Measurements from ENCODE around the gene SEMA6D.

SEMA6D gene

DNA sequence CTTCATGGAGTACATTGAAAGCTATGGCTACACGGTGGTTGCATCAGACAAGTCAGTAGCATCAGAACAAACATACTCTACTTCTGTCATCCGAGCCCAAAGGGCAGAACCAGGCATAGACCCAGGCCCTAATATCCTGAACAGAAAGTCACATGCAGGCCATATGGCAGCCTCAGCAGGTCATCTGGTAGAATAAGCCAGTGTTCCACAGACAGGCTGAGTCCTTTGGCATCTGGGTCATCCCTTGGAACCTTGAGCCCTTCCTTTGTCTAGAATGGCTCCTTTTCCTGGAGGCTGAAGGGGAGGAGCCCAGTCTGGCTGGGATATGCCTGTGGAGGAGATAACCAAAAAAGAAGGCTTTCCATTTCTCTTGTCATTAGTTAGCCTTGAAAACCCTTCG lies 29.2 kb downstream of the SEMA6D start:
- ATAC-seq = no peak
- Mint-ChIP-seq H3K4me1 (no peaks in the 10 kb centered on the region), H3K27ac (no peak overlapping the region), H3K4me3 (no peak overlapping the region), H3K27me3 (no peaks in the 10 kb centered on the region), H3K9me3 (no peaks in the 10 kb centered on the region), H3K36me3 (no peaks in the 10 kb centered on the region)

DNA sequence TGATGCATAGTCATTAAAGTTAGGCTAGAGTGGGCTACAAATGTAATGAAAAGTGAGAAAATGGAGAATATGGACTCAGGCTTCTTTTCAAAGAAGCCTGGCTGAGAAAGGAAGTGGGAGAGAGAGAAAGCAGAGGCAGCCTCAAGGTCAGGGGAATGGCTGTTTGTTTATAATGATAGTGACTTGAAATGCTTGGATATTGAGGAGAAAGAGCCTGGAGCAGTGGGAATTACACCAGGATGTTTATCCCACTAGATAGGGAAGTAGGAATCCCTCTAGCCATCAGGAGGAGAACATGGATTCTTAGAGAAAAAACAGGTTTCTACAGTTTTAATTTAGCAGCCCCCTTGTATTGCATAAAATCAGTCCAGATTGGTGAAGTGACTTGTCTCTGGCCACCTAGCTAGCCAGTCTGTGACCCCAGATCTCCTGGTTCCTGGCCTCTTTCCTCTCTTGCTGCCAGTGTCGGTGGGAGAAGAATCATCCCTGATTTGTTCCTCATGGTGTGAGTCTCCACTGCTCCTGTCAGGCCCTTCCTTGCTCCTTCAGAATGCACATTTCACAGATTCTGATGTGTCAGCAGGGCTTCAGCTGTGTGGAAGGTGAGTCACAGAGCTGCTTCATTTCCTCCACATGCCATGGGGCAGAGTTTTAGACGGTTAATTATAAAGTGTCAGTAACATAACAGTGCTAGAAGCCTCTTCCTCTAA lies 32.9 kb downstream of the SEMA6D start:
- ATAC-seq = no peak
- H3K27ac Mint-ChIP-seq = no peak overlapping the region
- H3K36me3 Mint-ChIP-seq = no peaks in the 10 kb centered on the region
- H3K9me3 Mint-ChIP-seq = peaks cover 18% of the 10 kb centered on the region
- no peaks in the 10 kb centered on the region for H3K4me1 Mint-ChIP-seq
- no peak overlapping the region for H3K4me3 Mint-ChIP-seq
- no peaks in the 10 kb centered on the region for H3K27me3 Mint-ChIP-seq

DNA sequence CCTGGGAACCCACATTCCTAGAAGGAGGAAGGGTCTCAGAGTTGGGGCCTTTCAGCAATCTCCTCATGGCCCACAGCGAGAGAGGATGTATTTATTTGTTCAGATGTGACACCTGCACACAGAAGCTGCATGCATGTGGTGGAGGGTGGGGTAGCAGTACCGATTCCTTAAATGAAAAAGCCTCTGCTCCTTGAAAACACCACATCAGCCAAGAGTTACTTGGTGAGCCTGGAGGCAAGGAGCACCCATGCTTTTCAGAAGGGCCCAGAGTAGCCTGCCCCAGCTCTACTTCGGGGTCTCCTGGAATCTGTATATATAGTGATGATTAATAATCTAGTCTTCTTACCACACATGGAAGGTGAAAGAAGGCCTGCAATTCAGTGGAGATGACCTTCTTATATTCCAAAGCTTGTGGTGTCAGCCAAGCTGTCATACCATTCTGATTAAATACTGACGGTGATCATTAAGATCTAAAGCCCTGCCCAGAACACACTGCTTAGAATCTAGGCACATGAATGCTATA lies 33.5 kb downstream of the SEMA6D start:
- Mint-ChIP-seq H3K4me1 (no peaks in the 10 kb centered on the region), H3K27ac (no peak overlapping the region), H3K9me3 (peaks cover 20% of the 10 kb centered on the region), H3K4me3 (no peak overlapping the region), H3K36me3 (no peaks in the 10 kb centered on the region), H3K27me3 (no peaks in the 10 kb centered on the region)
- no peak for ATAC-seq

DNA sequence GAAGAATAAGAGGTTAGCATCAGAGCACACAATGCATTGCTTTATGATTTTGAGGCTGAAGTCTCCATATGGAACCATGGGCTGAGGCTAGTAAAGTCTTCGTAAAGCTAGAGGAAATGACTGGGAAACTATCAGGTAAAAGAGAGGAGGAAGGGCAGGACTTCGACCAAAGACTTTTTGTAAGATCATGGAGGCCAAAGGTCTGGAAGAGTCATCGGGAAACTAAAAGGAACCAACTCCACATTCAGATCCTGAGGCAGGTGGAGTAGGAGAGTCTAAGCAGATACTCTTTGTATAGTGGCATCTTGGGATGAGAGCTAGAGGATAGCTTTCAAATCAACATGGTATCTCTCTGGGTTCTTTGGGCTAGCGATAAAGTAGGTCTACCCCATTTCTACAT lies 36.3 kb downstream of the SEMA6D start:
- Mint-ChIP-seq H3K4me3 (no peak overlapping the region), H3K36me3 (no peaks in the 10 kb centered on the region), H3K4me1 (no peaks in the 10 kb centered on the region), H3K9me3 (peaks cover 20% of the 10 kb centered on the region), H3K27ac (no peak overlapping the region), H3K27me3 (no peaks in the 10 kb centered on the region)
- ATAC-seq = no peak

DNA sequence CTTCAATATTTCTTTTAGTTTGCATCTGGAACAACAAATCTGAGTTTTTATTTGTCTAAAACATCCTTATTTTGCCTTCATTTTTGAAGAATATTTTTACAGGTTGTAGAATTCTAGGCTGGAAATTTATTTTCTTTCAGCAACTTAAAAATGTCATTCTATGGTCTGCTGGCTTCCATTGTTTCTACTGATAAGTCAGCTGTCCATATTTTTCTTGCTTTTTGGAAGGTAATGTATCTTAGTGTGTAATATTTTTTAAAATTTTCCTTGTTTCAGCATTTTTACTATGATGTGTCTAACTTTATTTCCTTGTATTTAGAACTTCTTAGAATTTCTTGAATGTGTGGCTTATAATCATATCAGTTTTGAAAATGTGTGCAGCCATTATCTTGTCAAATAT lies 37.0 kb downstream of the SEMA6D start:
- no peaks in the 10 kb centered on the region for H3K4me1 Mint-ChIP-seq
- no peaks in the 10 kb centered on the region for H3K27me3 Mint-ChIP-seq
- H3K9me3 Mint-ChIP-seq = peaks cover 20% of the 10 kb centered on the region
- H3K4me3 Mint-ChIP-seq = no peak overlapping the region
- no peak overlapping the region for H3K27ac Mint-ChIP-seq
- no peaks in the 10 kb centered on the region for H3K36me3 Mint-ChIP-seq
- ATAC-seq = no peak

DNA sequence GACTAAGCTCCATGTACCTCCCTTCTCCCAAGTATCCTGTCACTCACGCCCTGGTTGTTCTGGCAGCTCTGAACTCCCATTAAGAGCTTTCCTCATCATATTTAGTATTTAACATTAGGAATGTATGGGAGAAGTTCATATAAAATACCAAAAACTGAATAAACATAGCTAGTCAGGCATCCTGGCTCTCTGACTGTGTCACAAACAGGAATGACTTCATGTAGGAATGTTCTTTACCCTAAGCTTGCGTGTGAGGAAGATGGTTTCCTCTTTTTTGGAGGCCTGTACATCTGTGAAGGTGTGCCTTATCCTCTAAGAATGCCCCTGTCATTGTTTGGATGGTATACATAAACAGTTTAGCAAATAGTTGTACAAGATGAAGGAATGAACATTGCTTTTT lies 38.6 kb downstream of the SEMA6D start:
- Mint-ChIP-seq H3K27ac (no peak overlapping the region), H3K9me3 (peaks cover 20% of the 10 kb centered on the region), H3K4me3 (no peak overlapping the region), H3K27me3 (no peaks in the 10 kb centered on the region), H3K4me1 (no peaks in the 10 kb centered on the region), H3K36me3 (no peaks in the 10 kb centered on the region)
- ATAC-seq = no peak

DNA sequence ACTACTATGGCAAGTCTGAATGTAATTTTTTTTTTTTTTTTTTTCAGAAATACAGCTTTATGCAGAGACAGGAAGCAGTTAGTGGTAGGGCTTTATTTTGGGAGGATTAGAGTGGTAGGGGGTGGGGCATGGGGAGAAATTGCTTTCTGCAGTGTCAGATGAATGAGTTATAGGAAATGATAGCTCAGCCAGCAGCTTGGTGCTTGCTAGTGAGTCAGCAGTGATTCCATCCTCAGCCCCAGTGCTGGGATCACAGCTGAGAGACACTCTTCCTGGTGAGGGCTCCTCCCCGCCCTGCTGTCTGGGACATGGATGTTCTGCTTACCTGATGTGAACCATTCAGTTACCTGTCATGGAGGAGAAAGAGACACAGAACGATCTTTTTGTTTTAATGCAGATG lies 39.6 kb downstream of the SEMA6D start:
- Mint-ChIP-seq H3K9me3 (peaks cover 20% of the 10 kb centered on the region), H3K4me3 (no peak overlapping the region), H3K36me3 (no peaks in the 10 kb centered on the region), H3K27me3 (no peaks in the 10 kb centered on the region), H3K4me1 (no peaks in the 10 kb centered on the region), H3K27ac (no peak overlapping the region)
- no peak for ATAC-seq

DNA sequence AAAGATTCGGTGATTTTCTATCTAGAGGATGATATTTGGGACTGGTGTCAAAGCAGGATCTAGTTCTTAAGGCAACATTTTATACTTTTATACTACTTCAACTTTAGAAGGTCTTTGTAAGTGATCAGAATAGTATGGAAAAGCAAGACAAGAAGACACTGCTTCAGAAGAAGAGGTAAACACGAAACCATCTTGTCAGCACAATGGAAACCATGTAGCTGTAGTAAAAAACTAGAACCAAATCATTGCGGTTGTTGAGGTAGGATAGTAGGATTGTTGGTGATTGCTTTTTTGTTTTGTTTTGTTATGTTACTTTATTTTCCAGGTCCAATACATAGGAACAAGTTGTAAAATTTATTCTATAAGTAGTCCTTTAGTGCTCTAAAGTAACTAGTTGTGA lies 40.0 kb downstream of the SEMA6D start:
- no peaks in the 10 kb centered on the region for H3K4me1 Mint-ChIP-seq
- no peak for ATAC-seq
- H3K4me3 Mint-ChIP-seq = no peak overlapping the region
- H3K27ac Mint-ChIP-seq = no peak overlapping the region
- H3K36me3 Mint-ChIP-seq = no peaks in the 10 kb centered on the region
- no peaks in the 10 kb centered on the region for H3K27me3 Mint-ChIP-seq
- peaks cover 16% of the 10 kb centered on the region for H3K9me3 Mint-ChIP-seq

DNA sequence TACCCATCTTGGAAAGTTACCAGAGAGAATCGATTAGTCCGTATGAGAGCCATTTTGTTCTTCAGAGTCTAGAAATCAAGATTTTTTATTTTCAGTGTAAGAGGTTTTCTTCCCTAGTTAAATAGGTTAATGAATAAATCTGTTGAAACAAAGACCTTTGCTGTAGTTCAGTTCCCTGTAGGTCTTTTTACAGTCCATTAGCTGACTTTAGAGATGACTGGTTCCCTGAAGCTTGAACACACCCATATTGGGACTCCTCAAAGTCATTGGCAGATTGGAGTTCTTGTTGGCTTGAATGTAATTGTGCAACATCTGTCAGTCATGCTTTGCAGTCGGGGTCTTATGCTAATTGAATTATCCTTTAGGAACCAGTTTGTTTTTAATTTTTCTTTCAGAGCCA lies 45.3 kb downstream of the SEMA6D start:
- ATAC-seq = no peak

DNA sequence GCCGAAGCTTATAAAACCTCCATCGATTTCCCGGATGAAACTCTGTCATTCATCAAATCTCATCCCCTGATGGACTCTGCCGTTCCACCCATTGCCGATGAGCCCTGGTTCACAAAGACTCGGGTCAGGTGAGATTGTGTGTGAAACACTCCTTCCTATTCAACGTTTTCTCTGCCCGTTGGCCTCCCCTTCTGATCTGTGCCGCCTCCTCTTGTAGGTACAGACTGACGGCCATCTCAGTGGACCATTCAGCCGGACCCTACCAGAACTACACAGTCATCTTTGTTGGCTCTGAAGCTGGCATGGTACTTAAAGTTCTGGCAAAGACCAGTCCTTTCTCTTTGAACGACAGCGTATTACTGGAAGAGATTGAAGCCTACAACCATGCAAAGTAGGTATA lies 47.4 kb downstream of the SEMA6D start:
- H3K27me3 Mint-ChIP-seq = no peaks in the 10 kb centered on the region
- no peaks in the 10 kb centered on the region for H3K9me3 Mint-ChIP-seq
- no peak overlapping the region for H3K4me3 Mint-ChIP-seq
- no peaks in the 10 kb centered on the region for H3K4me1 Mint-ChIP-seq
- ATAC-seq = no peak
- H3K27ac Mint-ChIP-seq = no peak overlapping the region
- no peaks in the 10 kb centered on the region for H3K36me3 Mint-ChIP-seq

More for the DNA sequence above, 45.3 kb downstream of the SEMA6D start:
- H3K36me3 Mint-ChIP-seq = no peaks in the 10 kb centered on the region
- no peaks in the 10 kb centered on the region for H3K9me3 Mint-ChIP-seq
- H3K4me3 Mint-ChIP-seq = no peak overlapping the region
- no peak overlapping the region for H3K27ac Mint-ChIP-seq
- no peaks in the 10 kb centered on the region for H3K4me1 Mint-ChIP-seq
- no peaks in the 10 kb centered on the region for H3K27me3 Mint-ChIP-seq

DNA sequence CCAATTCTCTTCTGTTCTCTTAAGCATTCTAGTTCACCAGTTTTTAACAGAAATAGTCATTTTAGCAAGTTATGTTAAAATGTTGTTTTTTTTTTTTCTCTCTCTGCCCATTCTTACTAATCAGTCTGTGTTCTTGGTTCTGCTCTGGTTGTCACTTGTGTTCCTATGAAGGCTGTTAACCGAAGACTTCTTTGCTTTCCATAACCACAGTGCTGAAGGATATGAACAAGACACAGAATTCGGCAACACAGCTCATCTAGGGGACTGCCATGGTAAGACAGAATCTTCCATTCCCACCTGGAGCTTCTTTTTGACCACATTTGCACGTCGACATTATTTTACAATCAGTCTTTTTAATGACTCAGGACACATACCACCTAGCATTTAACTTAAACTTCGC lies 49.1 kb downstream of the SEMA6D start:
- no peaks in the 10 kb centered on the region for H3K9me3 Mint-ChIP-seq
- no peak for ATAC-seq
- H3K27me3 Mint-ChIP-seq = no peaks in the 10 kb centered on the region
- no peaks in the 10 kb centered on the region for H3K4me1 Mint-ChIP-seq
- H3K27ac Mint-ChIP-seq = no peak overlapping the region
- no peaks in the 10 kb centered on the region for H3K36me3 Mint-ChIP-seq
- no peak overlapping the region for H3K4me3 Mint-ChIP-seq

DNA sequence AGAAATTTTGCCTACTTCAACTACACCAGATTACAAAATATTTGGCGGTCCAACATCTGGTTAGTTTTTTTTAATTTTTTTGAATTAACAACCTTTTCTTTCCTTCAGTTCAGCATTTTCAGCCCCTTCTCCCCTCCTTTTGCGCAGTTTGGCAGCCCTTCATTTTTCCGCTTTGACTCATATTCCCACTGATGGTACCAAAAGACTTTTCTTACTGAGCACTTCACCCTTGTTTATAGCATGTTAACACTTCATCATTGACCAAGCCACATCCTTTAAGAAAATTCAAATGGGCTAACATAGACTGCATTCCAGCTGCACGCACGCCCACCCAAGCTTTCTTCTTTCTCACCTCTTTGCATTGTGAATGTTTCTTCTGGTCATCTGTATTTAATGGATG lies 49.7 kb downstream of the SEMA6D start:
- H3K27ac Mint-ChIP-seq = no peak overlapping the region
- H3K27me3 Mint-ChIP-seq = no peaks in the 10 kb centered on the region
- no peaks in the 10 kb centered on the region for H3K36me3 Mint-ChIP-seq
- H3K4me3 Mint-ChIP-seq = no peak overlapping the region
- H3K9me3 Mint-ChIP-seq = no peaks in the 10 kb centered on the region
- H3K4me1 Mint-ChIP-seq = no peaks in the 10 kb centered on the region
- no peak for ATAC-seq

DNA sequence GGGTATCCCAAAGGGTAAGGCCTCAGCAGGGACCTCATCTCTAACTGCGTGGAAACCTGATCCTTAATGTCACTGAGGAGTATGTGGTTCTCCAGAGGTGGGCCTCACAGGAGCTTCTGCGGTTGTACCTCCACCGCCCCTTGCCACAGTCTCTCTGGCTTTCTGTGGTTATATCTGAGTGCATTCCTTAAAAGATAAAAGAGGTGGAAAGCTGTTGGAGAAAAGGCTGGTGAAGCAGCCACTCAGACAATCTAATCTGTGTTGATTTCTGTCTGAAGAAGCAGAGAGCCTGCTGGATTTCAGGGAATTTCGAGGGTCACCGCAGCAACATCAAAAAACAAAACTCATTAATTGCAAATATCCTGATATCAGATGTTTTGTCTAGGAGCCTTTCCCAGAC lies 51.4 kb downstream of the SEMA6D start:
- Mint-ChIP-seq H3K4me3 (no peak overlapping the region), H3K27me3 (no peaks in the 10 kb centered on the region), H3K36me3 (no peaks in the 10 kb centered on the region), H3K27ac (no peak overlapping the region), H3K4me1 (no peaks in the 10 kb centered on the region), H3K9me3 (no peaks in the 10 kb centered on the region)
- ATAC-seq = no peak

DNA sequence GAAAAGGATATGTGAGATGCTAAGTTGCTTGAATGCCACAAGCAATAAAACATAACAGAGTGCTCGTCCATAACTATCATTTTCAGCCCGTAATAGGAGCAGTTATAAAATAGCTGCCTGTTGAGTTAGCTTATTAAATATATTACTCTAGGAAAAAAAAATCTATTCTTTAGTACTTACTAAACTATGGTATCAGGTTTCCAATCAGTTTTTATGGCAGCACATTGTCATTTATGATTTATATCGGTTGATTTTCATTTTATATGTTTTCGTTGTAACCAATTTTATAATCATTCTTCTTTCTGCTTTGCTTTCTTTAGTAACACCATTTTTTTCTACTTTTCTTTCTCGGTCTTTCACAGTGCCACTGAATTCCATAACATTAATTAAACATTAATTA lies 51.9 kb downstream of the SEMA6D start:
- H3K4me1 Mint-ChIP-seq = no peaks in the 10 kb centered on the region
- H3K4me3 Mint-ChIP-seq = no peak overlapping the region
- no peak overlapping the region for H3K27ac Mint-ChIP-seq
- H3K27me3 Mint-ChIP-seq = no peaks in the 10 kb centered on the region
- H3K36me3 Mint-ChIP-seq = no peaks in the 10 kb centered on the region
- no peaks in the 10 kb centered on the region for H3K9me3 Mint-ChIP-seq
- ATAC-seq = no peak

DNA sequence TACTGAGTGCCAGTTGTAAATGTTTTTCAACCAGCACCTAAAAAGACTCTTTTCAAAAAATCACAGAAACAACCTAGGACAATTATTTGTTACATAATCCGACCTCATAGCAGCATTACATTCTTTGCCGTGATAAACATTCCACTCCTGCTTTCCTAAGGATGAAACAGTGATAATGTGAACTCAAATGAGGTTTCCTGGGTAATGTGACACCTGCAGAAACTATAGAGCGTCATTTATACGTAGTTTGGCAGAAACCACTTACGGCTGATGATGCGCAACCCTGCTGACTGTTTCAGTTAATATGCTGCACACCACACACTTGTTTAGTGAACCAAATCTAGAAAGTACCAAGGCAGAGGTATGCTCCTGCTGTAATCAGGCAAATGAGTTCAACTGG lies 55.8 kb downstream of the SEMA6D start:
- no peak overlapping the region for H3K27ac Mint-ChIP-seq
- no peak for ATAC-seq
- no peak overlapping the region for H3K4me3 Mint-ChIP-seq
- no peaks in the 10 kb centered on the region for H3K36me3 Mint-ChIP-seq
- H3K27me3 Mint-ChIP-seq = no peaks in the 10 kb centered on the region
- no peaks in the 10 kb centered on the region for H3K9me3 Mint-ChIP-seq
- H3K4me1 Mint-ChIP-seq = no peaks in the 10 kb centered on the region

DNA sequence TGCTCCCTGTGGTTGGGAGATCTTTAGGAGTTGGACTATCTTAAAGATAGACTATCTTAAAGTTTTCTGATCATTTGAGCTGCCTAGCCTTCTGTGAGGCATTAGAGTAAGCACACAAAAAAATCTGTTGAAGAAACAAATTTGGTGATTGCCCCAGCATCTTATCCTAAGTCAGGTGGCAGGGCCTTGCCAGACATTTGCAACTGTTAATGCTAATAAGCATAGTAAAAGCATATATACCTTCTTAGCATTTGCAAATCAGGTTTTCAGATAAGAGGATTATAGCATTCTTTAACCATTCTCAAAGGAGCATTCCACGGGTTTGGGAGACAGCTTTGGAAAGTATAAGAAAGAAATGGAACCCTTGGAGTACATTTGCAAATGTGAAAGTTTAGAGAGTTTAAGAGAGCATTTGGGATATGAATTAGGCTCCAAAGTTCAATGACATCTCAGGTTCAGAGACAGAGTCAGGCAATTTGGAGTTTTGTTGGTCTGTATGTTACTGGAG lies 61.0 kb downstream of the SEMA6D start:
- Mint-ChIP-seq H3K27me3 (no peaks in the 10 kb centered on the region), H3K4me3 (no peak overlapping the region), H3K27ac (no peak overlapping the region), H3K9me3 (no peaks in the 10 kb centered on the region), H3K36me3 (no peaks in the 10 kb centered on the region), H3K4me1 (no peaks in the 10 kb centered on the region)
- ATAC-seq = no peak

Measured in stimulated activated memory B cell treated with anti-CD40 and anti-IgM and Interleukin-4, amounts not matched to agents 10 μg/mL and 1 μg/mL and 100 μg/mL, for 72 hours (primary cell).